NCI-H748 treated with DMSO at 0.1 percent for 48 hours (cell line): ENCODE data around the gene KCNAB3.

Experiments used
- DNase-seq: peaks from one replicate; lab custom pipeline; 2025; lab: John Stamatoyannopoulos, UW

KCNAB3 gene

DNA sequence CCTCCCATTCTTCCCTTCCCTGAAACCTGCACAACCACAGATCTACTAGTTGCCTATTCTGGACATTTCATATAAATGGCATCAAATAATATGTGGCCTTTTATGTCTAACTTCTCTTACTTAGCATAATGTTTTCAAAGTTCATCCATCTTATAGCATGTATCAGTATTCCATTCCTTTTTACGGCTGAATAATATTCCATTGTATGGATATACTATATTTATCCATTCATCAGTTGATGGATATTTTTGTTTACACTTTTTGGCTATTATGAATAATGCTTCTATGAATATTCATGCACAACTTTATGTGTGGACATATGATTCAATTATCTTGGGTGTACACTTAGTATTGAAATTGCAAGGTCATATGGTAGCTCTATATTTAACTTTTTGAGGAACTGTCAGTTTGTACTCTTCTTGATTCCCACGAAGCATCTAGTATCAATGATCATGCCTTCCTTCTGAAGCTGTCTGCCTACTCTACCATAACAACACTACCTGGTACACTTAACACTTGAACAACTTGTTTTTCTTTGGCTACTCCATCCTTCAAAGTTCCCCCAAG lies 53.8 kb downstream of the KCNAB3 start:
- DNase-seq: no peak

- no peak for DNase-seq
These were observed 56.6 kb downstream of the KCNAB3 start for GRCh38 chr17:7873051-7873450.
